Measurements from ENCODE around the gene HDAC3.

DNA sequence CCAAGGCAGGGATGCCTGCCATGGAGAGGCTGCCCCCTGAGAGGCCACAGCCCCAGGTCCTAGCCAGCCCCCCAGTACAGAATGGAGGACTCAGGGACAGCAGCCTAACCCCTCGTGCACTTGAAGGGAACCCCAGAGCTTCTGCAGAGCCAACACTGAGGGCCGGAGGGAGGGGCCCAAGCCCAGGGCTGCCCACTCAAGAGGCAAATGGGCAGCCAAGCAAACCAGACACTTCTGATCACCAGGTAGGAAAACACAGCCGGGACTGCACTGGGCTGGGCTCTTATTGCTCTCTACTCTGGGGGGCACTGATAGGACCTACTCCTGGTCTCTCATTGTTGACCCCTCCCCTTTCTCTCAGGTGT is 3.4 kb upstream of the HDAC3 start:
- TF ChIP-seq CTCF (IDR thresholded peaks at IDR 0.05; ENCODE audit: insufficient read depth, low read length), result no peak
- TF ChIP-seq, protein P1, sequence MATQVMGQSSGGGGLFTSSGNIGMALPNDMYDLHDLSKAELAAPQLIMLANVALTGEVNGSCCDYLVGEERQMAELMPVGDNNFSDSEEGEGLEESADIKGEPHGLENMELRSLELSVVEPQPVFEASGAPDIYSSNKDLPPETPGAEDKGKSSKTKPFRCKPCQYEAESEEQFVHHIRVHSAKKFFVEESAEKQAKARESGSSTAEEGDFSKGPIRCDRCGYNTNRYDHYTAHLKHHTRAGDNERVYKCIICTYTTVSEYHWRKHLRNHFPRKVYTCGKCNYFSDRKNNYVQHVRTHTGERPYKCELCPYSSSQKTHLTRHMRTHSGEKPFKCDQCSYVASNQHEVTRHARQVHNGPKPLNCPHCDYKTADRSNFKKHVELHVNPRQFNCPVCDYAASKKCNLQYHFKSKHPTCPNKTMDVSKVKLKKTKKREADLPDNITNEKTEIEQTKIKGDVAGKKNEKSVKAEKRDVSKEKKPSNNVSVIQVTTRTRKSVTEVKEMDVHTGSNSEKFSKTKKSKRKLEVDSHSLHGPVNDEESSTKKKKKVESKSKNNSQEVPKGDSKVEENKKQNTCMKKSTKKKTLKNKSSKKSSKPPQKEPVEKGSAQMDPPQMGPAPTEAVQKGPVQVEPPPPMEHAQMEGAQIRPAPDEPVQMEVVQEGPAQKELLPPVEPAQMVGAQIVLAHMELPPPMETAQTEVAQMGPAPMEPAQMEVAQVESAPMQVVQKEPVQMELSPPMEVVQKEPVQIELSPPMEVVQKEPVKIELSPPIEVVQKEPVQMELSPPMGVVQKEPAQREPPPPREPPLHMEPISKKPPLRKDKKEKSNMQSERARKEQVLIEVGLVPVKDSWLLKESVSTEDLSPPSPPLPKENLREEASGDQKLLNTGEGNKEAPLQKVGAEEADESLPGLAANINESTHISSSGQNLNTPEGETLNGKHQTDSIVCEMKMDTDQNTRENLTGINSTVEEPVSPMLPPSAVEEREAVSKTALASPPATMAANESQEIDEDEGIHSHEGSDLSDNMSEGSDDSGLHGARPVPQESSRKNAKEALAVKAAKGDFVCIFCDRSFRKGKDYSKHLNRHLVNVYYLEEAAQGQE (IDR thresholded peaks at IDR 0.05; ENCODE audit: insufficient replicate concordance, low read depth), result no peak
- TF ChIP-seq POLR2AphosphoS5 (IDR thresholded peaks at IDR 0.05; ENCODE audit: low read depth), result no peak
